HG02973 (cell line): ENCODE data around the gene ZNF365.
"Not testable (repeated sequence)": the region's sequence is repeated elsewhere in the genome, so short reads cannot be mapped to it uniquely, and the experiment has no call there.

ENCODE experiments used
- ATAC-seq: cut with Tn5 transposase; IDR thresholded peaks from one replicate; pipeline ENCODE4 v1.9.1; 2021; ENCODE audit warnings: moderate library complexity; ENCODE audit not compliant: unreplicated experiment

The ZNF365 gene

GRCh38 chr10:62373995-62374861 lies at the start of gene ZNF365:
TSS of gene ZNF365 (plus strand) at chr10:62374369. CDS start at chr10:62376194, 1,825 bp downstream.
- ATAC-seq: no peak

- ATAC-seq: no peak
These were observed 48.0 kb upstream of the ZNF365 start for GRCh38 chr10:62326176-62326575.

DNA sequence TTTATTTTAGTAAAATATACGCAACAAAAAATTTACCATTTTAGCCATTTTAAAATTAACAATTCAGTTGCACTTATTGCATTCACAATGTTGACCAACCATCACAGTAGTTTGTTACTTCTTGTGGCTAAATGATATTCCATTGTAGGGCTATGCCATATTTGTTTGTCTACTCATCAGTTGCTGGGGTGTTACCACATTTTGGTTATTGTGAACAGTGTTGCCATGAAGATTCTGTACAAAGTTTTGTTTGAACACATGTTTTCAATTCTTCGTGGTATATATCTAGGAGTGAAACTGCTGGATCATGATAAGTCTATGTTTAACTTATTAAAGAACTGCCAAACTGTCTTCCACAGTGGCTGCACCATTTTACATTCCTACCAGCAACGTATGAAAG lies 46.3 kb upstream of the ZNF365 start:
- ATAC-seq: no peak

- no peak for ATAC-seq
These were observed 44.0 kb upstream of the ZNF365 start for GRCh38 chr10:62330213-62330612.

- no peak for ATAC-seq
These were observed 41.8 kb upstream of the ZNF365 start for GRCh38 chr10:62332406-62332805.

GRCh38 chr10:62333135-62333889 lies 40.9 kb upstream of the ZNF365 start:
- ATAC-seq: no peak

DNA sequence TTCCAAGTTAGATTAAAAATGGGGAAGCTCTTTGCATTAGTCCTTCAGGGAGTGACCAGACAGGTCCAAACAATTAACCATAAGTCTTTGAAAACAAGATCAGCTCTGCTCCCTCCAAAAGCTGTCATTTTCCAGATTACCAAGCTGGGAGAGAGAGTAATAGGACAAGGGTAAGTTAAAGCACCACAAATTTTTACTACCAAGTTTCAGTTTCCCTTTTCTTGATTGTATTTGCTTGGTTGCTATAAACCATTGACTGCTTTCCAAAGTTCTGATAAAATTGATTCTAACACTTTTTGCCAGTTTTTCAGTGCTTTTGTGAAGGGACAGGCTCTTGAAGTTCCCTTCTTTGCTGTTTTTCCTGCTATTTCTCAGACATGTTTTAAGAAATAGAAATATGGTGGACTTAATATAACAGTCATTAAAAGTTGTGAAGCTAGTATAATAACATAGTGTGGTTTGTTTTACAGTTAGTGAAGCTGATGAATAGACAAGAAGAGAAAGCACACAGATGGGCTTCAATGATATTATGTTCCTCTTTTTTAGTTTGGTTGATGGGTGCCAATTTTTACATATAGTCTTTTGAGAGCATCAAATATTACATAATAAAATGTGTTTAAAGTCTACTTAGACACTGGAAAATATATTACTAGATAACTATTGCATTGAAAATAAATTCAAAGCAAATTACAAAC lies 40.0 kb upstream of the ZNF365 start:
- ATAC-seq: no peak

DNA sequence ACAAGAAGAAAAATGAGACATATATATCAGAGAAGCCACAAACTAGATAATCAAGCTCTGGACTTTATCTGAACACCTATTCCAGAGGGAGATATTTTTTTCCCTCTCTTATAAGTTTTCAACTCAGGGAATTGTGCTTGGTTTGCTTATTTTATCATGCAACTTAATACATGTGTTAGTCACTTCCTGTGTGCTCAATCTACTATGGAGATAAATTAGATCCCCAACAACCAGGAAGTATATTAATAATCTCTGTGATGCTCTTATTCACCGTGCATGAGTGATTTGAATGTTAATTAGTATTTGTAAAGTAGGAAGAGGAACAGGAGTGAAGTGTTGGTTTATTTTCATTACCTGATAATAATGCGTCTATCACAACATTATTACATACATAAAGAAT lies 38.8 kb upstream of the ZNF365 start:
- ATAC-seq: no peak

GRCh38 chr10:62336404-62336803 lies 37.8 kb upstream of the ZNF365 start:
- no peak for ATAC-seq

GRCh38 chr10:62341419-62341818 lies 32.8 kb upstream of the ZNF365 start:
- no peak for ATAC-seq

GRCh38 chr10:62343000-62343399 lies 31.2 kb upstream of the ZNF365 start:
- ATAC-seq: no peak

GRCh38 chr10:62348029-62348428 lies 26.1 kb upstream of the ZNF365 start:
- no peak for ATAC-seq

DNA sequence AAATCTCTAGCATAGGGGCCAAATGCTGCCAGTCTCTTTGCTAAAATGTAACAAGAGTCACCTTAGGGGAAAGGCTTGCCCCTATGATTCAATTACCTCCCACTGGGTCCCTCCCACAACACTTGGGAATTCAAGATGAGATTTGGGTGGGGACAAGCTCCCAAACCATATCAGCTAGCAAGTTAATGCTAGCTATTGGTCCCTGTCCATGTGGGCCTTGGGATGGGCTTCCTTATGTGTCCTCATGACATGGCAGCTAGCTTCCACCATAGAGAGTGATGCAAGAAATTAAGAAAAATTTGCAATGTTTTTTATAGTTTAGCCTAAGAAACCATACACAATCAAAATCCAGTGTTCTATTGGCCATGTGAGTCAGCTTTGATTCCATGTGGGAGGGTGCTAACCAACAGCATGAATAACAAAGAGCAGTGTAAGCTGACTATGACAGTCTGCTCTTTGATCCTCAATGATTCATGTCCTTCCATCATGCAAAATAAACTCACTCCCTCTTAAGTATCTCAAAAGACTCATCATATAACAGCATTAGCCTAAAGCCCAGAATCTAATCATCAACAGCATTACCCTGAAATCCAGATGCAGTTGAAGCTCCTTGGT lies 21.7 kb upstream of the ZNF365 start:
- no peak for ATAC-seq

- no peak for ATAC-seq
These were observed 19.3 kb upstream of the ZNF365 start for GRCh38 chr10:62354916-62355315.

- ATAC-seq: no peak
These were observed 17.7 kb upstream of the ZNF365 start for GRCh38 chr10:62356447-62356846.

DNA sequence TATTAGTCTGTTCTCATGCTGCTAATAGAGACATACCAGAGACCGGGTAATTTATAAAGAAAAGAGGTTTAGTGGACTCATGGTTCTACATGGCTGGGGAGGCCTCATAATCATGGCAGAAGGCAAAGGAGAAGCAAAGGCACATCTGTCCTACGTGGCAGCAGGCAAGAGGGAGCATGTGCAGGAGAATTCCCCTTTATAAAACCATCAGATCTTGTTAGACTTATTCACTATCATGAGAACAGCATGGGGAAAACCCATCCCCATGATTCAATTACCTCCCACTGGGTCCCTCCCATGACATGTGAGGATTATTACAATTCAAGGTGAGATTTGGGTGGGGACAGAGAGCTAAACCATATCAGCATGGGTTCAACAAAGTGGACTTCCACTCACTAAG lies 16.0 kb upstream of the ZNF365 start:
- not testable (repeated sequence) for ATAC-seq

GRCh38 chr10:62373639-62373994 lies 552 bp upstream of the ZNF365 start:
- ATAC-seq: no peak

DNA sequence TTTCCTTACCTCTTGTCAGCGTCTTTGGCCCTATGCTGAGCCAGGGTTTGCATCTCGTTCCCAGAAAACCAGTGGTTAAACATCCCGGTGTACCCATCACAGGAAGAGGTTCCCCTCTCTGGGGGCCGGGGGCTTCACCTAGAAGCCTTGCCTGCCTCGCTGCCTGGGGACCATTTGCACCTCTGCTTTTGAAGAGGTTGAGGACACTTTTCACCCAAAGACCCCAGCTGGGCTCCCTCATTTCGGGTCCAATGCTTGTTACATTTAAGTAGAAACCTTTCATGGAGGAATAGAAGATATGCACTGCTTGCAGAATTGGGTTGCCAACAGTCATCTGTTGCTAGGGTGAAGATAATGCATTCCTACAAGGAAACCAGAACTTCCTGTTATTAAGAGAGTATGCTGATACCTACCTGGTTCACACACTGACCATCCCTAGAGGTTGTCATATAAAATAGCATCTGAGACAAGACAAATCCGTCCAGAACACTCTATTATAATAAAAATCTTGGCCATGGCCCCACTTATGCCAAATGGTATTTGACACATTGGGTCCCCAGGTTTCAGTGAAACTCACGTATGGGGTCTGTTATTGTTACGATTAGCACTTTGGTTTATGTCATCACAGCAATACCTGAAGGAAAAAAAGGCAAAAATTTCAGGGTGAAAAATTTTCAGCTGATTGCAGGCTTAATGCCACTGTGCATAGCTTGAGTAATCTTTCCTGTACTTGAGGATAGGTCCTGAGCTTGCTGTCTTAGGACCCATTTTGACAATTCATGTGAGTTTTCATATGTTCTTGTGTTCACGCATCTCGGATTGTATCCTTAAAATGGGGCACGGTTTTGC lies 917 bp downstream of the ZNF365 start:
- no peak for ATAC-seq

GRCh38 chr10:62376071-62377025 lies 2.2 kb downstream of the ZNF365 start:
- ATAC-seq: no peak
